Keratinocyte (primary cell): ENCODE measurements around the gene CACNB2. TPM values are rescaled to one million over a fixed set of nuclear protein-coding genes. Genes with fewer than 3 reads are reported as not detected.

Experiments
- DNase-seq: peaks from one replicate; pipeline ENCODE4 v3.0.0-alpha.2; 2011; ENCODE audit warnings: low read depth, missing footprints, low spot score
- FAIRE-seq: peaks from 2 replicates; lab custom pipeline; 2011; peaks lifted over from hg19 to GRCh38; lab: Jason Lieb, UNC
- H2AFZ ChIP-seq: 2 replicates; pipeline ENCODE4 v1.6.0; 2012; ENCODE audit warnings: low read length, control low read depth, inconsistent platforms; ENCODE audit not compliant: control insufficient read depth
- H3K27ac ChIP-seq: 2 replicates; pipeline ENCODE4 v1.5.1; 2011; ENCODE audit warnings: low read length; ENCODE audit not compliant: control insufficient read depth, insufficient read depth
- H3K27me3 ChIP-seq: 3 replicates; pipeline ENCODE4 v1.6.0; 2011; ENCODE audit warnings: low read length; ENCODE audit not compliant: control insufficient read depth, insufficient read depth; ENCODE audit errors: extremely low read depth
- H3K36me3 ChIP-seq, 2 experiments: 2 replicates in 1 of 2; 3 replicates in 1 of 2; pipeline ENCODE4 v1.5.1; 2011; ENCODE audit warnings: low read length in 2 of 2, mild to moderate bottlenecking in 1 of 2; ENCODE audit not compliant: control insufficient read depth in 2 of 2, insufficient read depth in 2 of 2; ENCODE audit errors: extremely low read depth in 1 of 2
- H3K4me1 ChIP-seq: 3 replicates; pipeline ENCODE4 v1.5.1; 2011; ENCODE audit warnings: low read length; ENCODE audit not compliant: control insufficient read depth, insufficient read depth; ENCODE audit errors: extremely low read depth
- H3K4me2 ChIP-seq: 3 replicates; pipeline ENCODE4 v1.6.0; 2011; ENCODE audit warnings: low read depth, low read length; ENCODE audit not compliant: control insufficient read depth, insufficient read depth; ENCODE audit errors: extremely low read depth
- H3K4me3 ChIP-seq, 3 experiments: fragments of 200-600 bp in 1 of 3; sonication (generic) in 1 of 3; 2 replicates in 2 of 3; 3 replicates in 1 of 3; pipeline ENCODE4 v1.5.1; 2011 to 2016; ENCODE audit warnings: low read length in 3 of 3, mild to moderate bottlenecking in 3 of 3, control low read depth in 2 of 3, inconsistent platforms in 1 of 3, low read depth in 1 of 3, mixed read lengths in 1 of 3, mixed run types in 1 of 3, moderate library complexity in 1 of 3; ENCODE audit not compliant: control insufficient read depth in 2 of 3, insufficient read depth in 2 of 3; ENCODE audit errors: extremely low read depth in 1 of 3
- H3K79me2 ChIP-seq: 2 replicates; pipeline ENCODE4 v1.6.0; 2012; ENCODE audit warnings: low read length; ENCODE audit not compliant: control insufficient read depth, insufficient read depth
- H3K9ac ChIP-seq: 3 replicates; pipeline ENCODE4 v1.6.0; 2011; ENCODE audit warnings: low read length; ENCODE audit not compliant: control insufficient read depth, insufficient read depth; ENCODE audit errors: extremely low read depth
- H3K9me1 ChIP-seq: 3 replicates; pipeline ENCODE4 v1.6.0; 2011; ENCODE audit warnings: low read length; ENCODE audit not compliant: control insufficient read depth, insufficient read depth; ENCODE audit errors: extremely low read depth
- H3K9me3 ChIP-seq: 2 replicates; pipeline ENCODE4 v1.5.1; 2012; ENCODE audit warnings: low read depth, low read length; ENCODE audit not compliant: control insufficient read depth
- H4K20me1 ChIP-seq: 3 replicates; pipeline ENCODE4 v1.6.0; 2011; ENCODE audit warnings: low read length; ENCODE audit not compliant: control insufficient read depth, insufficient read depth; ENCODE audit errors: extremely low read depth
- CTCF ChIP-seq, 3 experiments: IDR thresholded peaks in 1 of 3; conservative IDR thresholded peaks in 1 of 3; optimal IDR thresholded peaks in 1 of 3; 2 replicates in 2 of 3; 3 replicates in 1 of 3; pipeline versions ENCODE3 to v1.5.1; 2011; ENCODE audit warnings: low read length in 3 of 3, mild to moderate bottlenecking in 3 of 3, moderate library complexity in 2 of 3, control low read depth in 1 of 3, inconsistent platforms in 1 of 3; ENCODE audit not compliant: insufficient read depth in 2 of 3; ENCODE audit errors: extremely low read depth in 1 of 3
- EZH2 ChIP-seq: IDR thresholded peaks from one replicate; pipeline ENCODE4 v1.6.1; 2012; ENCODE audit warnings: inconsistent platforms, mild to moderate bottlenecking, low read length, moderate library complexity
- dilution Hi-C: fragments of 300-500 bp; cut with MboI; formaldehyde crosslinking; loops from one replicate; pipeline ENCODE4 v1.7.0; 2020; ENCODE audit warnings: low sequenced_read_pairs; ENCODE audit not compliant: extremely low pct_ligation_motif_present
- polyA plus RNA-seq, 5 experiments: library from polyadenylated mRNA; depleted of rRNA in 3 of 5; stranded (reverse) in 3 of 5; stranded (forward) in 1 of 5; unstranded in 1 of 5; fragments of >200 nt; gene quantifications; 1 replicate in 1 of 5; 2 replicates in 3 of 5; 3 replicates in 1 of 5; pipeline versions ENCODE4 v1.2.1 to v1.2.3, GENCODE V29; 2011 to 2012; ENCODE audit warnings: missing spikeins in 2 of 5, low read depth in 1 of 5, low replicate concordance in 1 of 5

Gene CACNB2
- polyA plus RNA-seq, 1 donor (not counting 4 experiments of a cell fraction or from before 2014, with no cell fraction given): 0.03 TPM

GRCh38 chr10:18321371-18321770 is 181.1 kb downstream of the CACNB2 start:
- Histone ChIP-seq H3K36me3 (no peaks in the 10 kb centered on the region), H4K20me1 (no peaks in the 10 kb centered on the region), H3K4me3 (no peak overlapping the region), H3K9ac (no peak overlapping the region), H2AFZ (no peak overlapping the region), H3K27me3 (no peaks in the 10 kb centered on the region), H3K79me2 (no peaks in the 10 kb centered on the region), H3K4me1 (no peaks in the 10 kb centered on the region), H3K9me1 (no peaks in the 10 kb centered on the region), H3K27ac (no peak overlapping the region), H3K4me2 (no peak overlapping the region), H3K9me3 (no peaks in the 10 kb centered on the region)
- no peak for FAIRE-seq
- DNase-seq: no peak
- TF ChIP-seq EZH2: no peak
- no peak for TF ChIP-seq CTCF (optimal IDR thresholded peaks at IDR 0.05 in 1 of 3, IDR thresholded peaks at IDR 0.05 in 1 of 3, conservative IDR thresholded peaks at IDR 0.05 in 1 of 3; ENCODE audit: extremely low read depth in 1 of 3, insufficient read depth in 2 of 3, low read length in 3 of 3)
- dilution Hi-C loops: no loop called here

- dilution Hi-C loops: no loop called here
- no peaks in the 10 kb centered on the region for H3K9me3 ChIP-seq
- no peaks in the 10 kb centered on the region for H3K4me1 ChIP-seq
- no peaks in the 10 kb centered on the region for H4K20me1 ChIP-seq
- FAIRE-seq (no peak), DNase-seq (no peak)
- no peak overlapping the region for H3K9ac ChIP-seq
- H3K4me2 ChIP-seq: no peak overlapping the region
- no peaks in the 10 kb centered on the region for H3K9me1 ChIP-seq
- no peak overlapping the region for H3K4me3 ChIP-seq
- H2AFZ ChIP-seq: no peak overlapping the region
- no peaks in the 10 kb centered on the region for H3K79me2 ChIP-seq
- no peaks in the 10 kb centered on the region for H3K27me3 ChIP-seq
- no peaks in the 10 kb centered on the region for H3K36me3 ChIP-seq
- TF ChIP-seq CTCF (optimal IDR thresholded peaks at IDR 0.05 in 1 of 3, IDR thresholded peaks at IDR 0.05 in 1 of 3, conservative IDR thresholded peaks at IDR 0.05 in 1 of 3; ENCODE audit: extremely low read depth in 1 of 3, insufficient read depth in 2 of 3, low read length in 3 of 3) (no peak), EZH2 (no peak)
- no peak overlapping the region for H3K27ac ChIP-seq
Observed at GRCh38 chr10:18323916-18324315, 183.7 kb downstream of the CACNB2 start.
